ENCODE results near the gene PRMT7.

- no peak for TF ChIP-seq EZH2 (IDR thresholded peaks at IDR 0.05; ENCODE audit: low read length)
- TF ChIP-seq CTCF (optimal IDR thresholded peaks at IDR 0.05 in 1 of 3, IDR thresholded peaks at IDR 0.05 in 1 of 3, conservative IDR thresholded peaks at IDR 0.05 in 1 of 3; ENCODE audit: extremely low read depth in 1 of 3, insufficient read depth in 2 of 3, low read length in 3 of 3): no peak
Measured at GRCh38 chr16:68384288-68385161, 73.7 kb downstream of the PRMT7 start.

All from keratinocyte (primary cell).